GM19025 (cell line): Measurements from ENCODE around the gene NDUFAF3.

Experiments used
- ATAC-seq: cut with Tn5 transposase; IDR thresholded peaks from one replicate; pipeline ENCODE4 v1.9.1; 2021; ENCODE audit warnings: mild to moderate bottlenecking, low read depth, moderate library complexity; ENCODE audit not compliant: unreplicated experiment

NDUFAF3 gene

DNA sequence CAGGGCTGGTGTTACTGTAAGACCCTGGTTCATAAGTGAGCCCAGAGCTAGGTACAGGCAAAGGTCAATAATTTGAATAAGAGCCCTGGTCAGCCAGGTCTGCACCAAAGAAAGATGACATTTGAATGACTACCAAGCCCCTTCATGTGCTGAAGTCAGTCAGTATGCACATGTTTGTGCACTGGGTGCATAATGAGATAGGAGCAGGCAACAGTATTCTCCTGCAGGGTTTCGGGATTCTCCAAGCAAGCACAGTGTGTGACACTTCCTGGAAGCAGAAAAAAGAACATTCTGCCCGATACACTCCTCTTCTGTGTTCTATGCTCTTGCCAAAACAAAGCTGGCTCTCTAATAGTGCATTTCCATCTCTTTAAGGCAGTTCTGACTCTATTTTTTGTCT is 12.7 kb downstream of the NDUFAF3 start:
- ATAC-seq: no peak

DNA sequence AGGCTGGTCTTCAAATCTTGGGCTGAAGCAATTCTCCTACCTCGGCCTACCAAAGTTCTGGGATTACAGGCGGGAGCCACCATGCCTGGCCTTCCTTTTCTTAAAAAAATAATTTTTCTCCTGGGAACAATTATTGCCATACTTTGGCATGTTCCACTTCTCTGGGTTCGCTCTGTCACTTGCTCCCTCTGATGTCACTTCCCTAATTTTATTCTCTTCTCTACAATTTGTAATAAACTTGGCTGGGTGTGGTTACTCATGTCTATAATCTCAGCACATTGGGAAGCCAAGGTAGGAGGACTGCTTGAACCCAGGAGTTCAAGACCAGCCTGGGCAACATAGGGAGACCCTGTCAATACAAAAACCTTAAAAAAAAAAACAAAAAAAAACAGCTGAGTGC is 13.4 kb downstream of the NDUFAF3 start:
- ATAC-seq: no peak

DNA sequence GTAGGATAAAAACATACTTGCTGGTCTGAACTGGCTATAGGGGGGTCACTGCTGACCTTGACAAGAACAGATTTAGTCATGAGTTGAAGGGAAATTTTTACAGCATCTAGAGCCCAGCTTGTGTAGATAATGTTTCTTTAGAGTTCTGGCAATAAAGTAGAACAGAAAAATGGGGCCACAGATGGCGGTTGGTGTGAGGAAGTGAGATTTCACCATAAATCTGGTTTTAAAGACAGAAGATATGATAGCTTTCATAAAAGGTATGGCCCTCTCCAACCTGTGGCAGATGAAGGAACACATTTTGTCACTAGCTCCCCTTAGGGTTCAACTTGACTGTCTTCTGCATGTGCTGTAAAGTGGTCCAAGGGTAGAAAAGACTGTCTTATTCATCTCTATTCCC is 31.6 kb downstream of the NDUFAF3 start:
- ATAC-seq: no peak

DNA sequence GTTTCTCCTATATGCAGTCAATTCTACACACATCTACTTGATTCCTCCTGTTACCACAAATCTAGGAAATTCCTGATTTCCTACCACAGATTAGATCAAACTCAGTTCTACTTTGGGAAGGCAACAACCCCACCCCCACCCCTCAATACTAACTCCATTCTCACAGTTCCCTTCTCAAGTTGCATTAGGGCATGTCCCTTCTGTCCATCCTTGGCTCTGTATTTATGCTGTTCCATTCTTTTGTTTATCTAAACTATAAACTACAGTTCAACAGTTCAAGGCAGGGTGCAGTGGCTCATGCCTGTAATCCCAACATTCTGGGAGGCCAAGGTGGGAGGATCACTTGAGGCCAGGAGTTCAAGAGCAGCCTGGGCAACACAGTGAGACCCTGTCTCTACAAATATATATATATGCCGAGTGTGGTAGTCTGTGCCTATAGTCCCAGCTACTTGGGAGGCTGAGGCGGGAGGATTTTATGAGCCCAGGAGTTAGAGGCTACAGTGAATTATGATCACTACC is 32.5 kb downstream of the NDUFAF3 start:
- no peak for ATAC-seq

DNA sequence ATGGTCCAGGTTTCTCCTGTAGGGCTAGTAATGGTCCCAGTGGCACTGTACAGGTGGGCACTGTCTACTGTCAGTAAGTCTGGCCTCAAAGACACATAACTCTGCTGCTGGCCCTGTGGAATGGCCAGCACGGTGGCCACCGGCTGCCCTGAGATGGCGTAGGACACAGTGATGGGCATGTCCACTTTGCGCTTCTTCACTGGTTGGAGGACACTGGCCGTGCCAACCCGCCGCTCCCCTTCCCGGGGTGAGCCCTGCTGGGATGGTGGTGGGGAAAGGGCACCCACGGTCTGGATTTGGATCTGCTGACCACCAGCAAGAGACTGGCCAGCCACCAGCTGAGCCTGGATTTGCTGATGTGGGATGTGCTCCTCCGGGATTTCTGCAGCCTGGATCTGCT is 35.3 kb downstream of the NDUFAF3 start:
- ATAC-seq: no peak

DNA sequence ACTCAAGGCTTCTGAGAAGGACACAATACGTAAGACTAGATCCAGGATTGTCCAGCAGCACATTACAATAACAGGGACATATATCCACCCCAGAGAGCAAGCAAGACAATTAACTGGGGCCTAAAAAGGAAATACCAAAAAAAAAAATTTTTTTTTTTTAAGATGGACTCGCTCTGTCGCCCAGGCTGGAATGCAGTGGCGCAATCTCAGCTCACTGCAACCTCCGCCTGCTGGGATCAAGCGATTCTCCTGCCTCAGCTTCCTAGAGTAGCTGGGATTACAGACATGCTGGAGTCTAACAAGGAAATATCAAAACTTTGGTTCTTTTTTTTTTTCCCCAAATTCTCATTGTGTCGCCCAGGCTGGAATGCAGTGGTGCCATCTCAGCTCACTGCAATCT is 36.1 kb downstream of the NDUFAF3 start:
- no peak for ATAC-seq
